Neural cell (in vitro differentiated cells): ENCODE measurements around the gene RFX2. TPM values are rescaled to one million over a fixed set of nuclear protein-coding genes. Genes with fewer than 3 reads are reported as not detected.

Experiments
- H2AFZ ChIP-seq: fragments of 200-600, 300-800 bp; sonication (generic), shearing (Covaris generic); 2 replicates; pipeline ENCODE4 v1.6.0; 2014; ENCODE audit warnings: low read depth, mild to moderate bottlenecking, antibody characterized with exemption, low read length, moderate library complexity
- H3F3A ChIP-seq: fragments of 200-600 bp; shearing (Covaris generic); 2 replicates; pipeline ENCODE4 v1.6.1; 2016; ENCODE audit warnings: mild to moderate bottlenecking, moderate library complexity, mixed read lengths, antibody characterized with exemption, low read length; ENCODE audit not compliant: insufficient read depth, poor library complexity, severe bottlenecking
- H3K27ac ChIP-seq: fragments of 200-600, 300-800 bp; sonication (generic), shearing (Covaris generic); 2 replicates; pipeline ENCODE4 v1.5.1; 2014; ENCODE audit warnings: mild to moderate bottlenecking, low read length, moderate library complexity
- H3K27me3 ChIP-seq: fragments of 300-800, 200-600 bp; sonication (generic), shearing (Covaris generic); 2 replicates; pipeline ENCODE4 v1.6.0; 2014; ENCODE audit warnings: mild to moderate bottlenecking, low read depth, low read length, moderate library complexity; ENCODE audit not compliant: insufficient read depth
- H3K36me3 ChIP-seq: fragments of 300-800, 200-600 bp; sonication (generic), shearing (Covaris generic); 2 replicates; pipeline ENCODE4 v1.5.1; 2014; ENCODE audit warnings: mild to moderate bottlenecking, antibody characterized with exemption, low read length, moderate library complexity; ENCODE audit not compliant: insufficient read depth
- H3K4me2 ChIP-seq: fragments of 300-800, 200-600 bp; sonication (generic), shearing (Covaris generic); 2 replicates; pipeline ENCODE4 v1.6.0; 2014; ENCODE audit warnings: mild to moderate bottlenecking, low read length
- H3K4me3 ChIP-seq: fragments of 300-800, 200-600 bp; sonication (generic), shearing (Covaris generic); 2 replicates; pipeline ENCODE4 v1.5.1; 2014; ENCODE audit warnings: mild to moderate bottlenecking, low read length, moderate library complexity
- H3K79me2 ChIP-seq: fragments of 200-600 bp; shearing (Covaris generic); replicated peaks from 2 replicates; pipeline ENCODE4 v1.6.0; 2014; ENCODE audit warnings: mild to moderate bottlenecking, low read length, moderate library complexity; ENCODE audit not compliant: insufficient read depth
- H3K9ac ChIP-seq: fragments of 300-800, 200-600 bp; sonication (generic), shearing (Covaris generic); 2 replicates; pipeline ENCODE4 v1.6.1; 2016; ENCODE audit warnings: mild to moderate bottlenecking, low read length, mixed read lengths
- H3K9me2 ChIP-seq: fragments of 200-600 bp; shearing (Covaris generic); 2 replicates; pipeline ENCODE4 v1.6.1; 2016; ENCODE audit warnings: mild to moderate bottlenecking, low read length, mixed read lengths; ENCODE audit not compliant: insufficient read depth
- H3K9me3 ChIP-seq: fragments of 200-600, 300-800 bp; sonication (generic), shearing (Covaris generic); 2 replicates; pipeline ENCODE4 v1.6.1; 2016; ENCODE audit warnings: mild to moderate bottlenecking, mixed run types, low read length, moderate library complexity, mixed read lengths
- H4K20me1 ChIP-seq: fragments of 200-600 bp; shearing (Covaris generic); 2 replicates; pipeline ENCODE4 v1.6.1; 2016; ENCODE audit warnings: mild to moderate bottlenecking, mixed run types; ENCODE audit not compliant: insufficient read depth
- EP300 ChIP-seq: fragments of 450-650 bp; conservative IDR thresholded peaks from 2 replicates; pipeline ENCODE4 v1.6.1; 2014; ENCODE audit warnings: antibody characterized with exemption, mild to moderate bottlenecking, moderate library complexity; ENCODE audit not compliant: poor library complexity, severe bottlenecking
- EZH2 ChIP-seq: fragments of 200-600, 300-800 bp; shearing (Covaris generic), sonication (generic); IDR thresholded peaks from 2 replicates; pipeline ENCODE4 v1.6.1; 2014; ENCODE audit warnings: antibody characterized with exemption, low read length, borderline replicate concordance, mild to moderate bottlenecking; ENCODE audit not compliant: insufficient read depth, poor library complexity, severe bottlenecking
- MXI1 ChIP-seq: fragments of 450-650 bp; conservative IDR thresholded peaks from 2 replicates; pipeline ENCODE4 v1.6.1; 2014; ENCODE audit warnings: antibody characterized with exemption, mild to moderate bottlenecking; ENCODE audit not compliant: poor library complexity, severe bottlenecking
- POLR2AphosphoS5 ChIP-seq: IDR thresholded peaks from 2 replicates; pipeline ENCODE4 v1.6.1; 2012
- RAD21 ChIP-seq: fragments of 450-650 bp; conservative IDR thresholded peaks from 2 replicates; pipeline ENCODE4 v1.6.1; 2014; ENCODE audit warnings: antibody characterized with exemption, mild to moderate bottlenecking, moderate library complexity
- SMC3 ChIP-seq: fragments of 450-650 bp; conservative IDR thresholded peaks from 2 replicates; pipeline ENCODE4 v1.6.1; 2014; ENCODE audit warnings: antibody characterized with exemption, mild to moderate bottlenecking, moderate library complexity; ENCODE audit not compliant: poor library complexity
- TAF1 ChIP-seq: IDR thresholded peaks from 2 replicates; pipeline ENCODE4 v1.6.1; 2012; ENCODE audit warnings: low read depth
- polyA plus RNA-seq: library from polyadenylated mRNA; depleted of rRNA; stranded (reverse); fragments of >200 nt; gene quantifications from 2 replicates; pipeline ENCODE4 v1.2.3, GENCODE V29; 2014
- TF ChIP-seq, protein P1 (sequence below): fragments of 450-650 bp; IDR thresholded peaks from 2 replicates; pipeline ENCODE4 v1.5.1; 2014; ENCODE audit warnings: antibody characterized with exemption, mild to moderate bottlenecking, moderate library complexity; ENCODE audit not compliant: poor library complexity, severe bottlenecking
- TF ChIP-seq, protein P2 (sequence below): IDR thresholded peaks from 2 replicates; pipeline ENCODE4 v1.6.1; 2012; ENCODE audit warnings: borderline replicate concordance

The RFX2 gene
- polyA plus RNA-seq, 1 donor from 2014 or later, result 0.69 TPM

DNA sequence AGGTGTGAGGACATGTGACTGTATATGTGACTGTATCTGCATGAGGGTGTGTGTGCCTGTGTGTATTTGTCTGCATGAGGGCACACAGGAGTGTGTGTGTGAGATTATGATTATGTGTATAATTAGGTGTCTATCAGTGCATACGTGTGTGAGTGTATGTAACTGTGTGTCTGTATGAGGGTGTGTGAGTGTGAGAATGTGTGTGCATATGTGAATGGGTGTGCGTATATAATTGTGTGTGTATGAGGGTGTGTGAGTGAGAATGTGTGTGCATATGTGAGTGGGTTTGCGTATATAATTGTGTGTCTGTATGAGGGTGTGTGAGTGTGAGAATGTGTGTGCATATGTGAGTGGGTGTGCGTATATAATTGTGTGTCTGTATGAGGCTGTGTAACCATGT, 22.2 kb upstream of the RFX2 start:
- Histone ChIP-seq H3K27ac (no peak overlapping the region), H3K4me2 (no peak overlapping the region), H3K9me2 (no peaks in the 10 kb centered on the region), H3K36me3 (no peaks in the 10 kb centered on the region), H3K4me3 (no peak overlapping the region), H3K9me3 (peaks cover 3% of the 10 kb centered on the region), H3K79me2 (no peaks in the 10 kb centered on the region), H3F3A (no peaks in the 10 kb centered on the region), H4K20me1 (no peaks in the 10 kb centered on the region), H3K27me3 (no peaks in the 10 kb centered on the region), H3K9ac (no peak overlapping the region), H2AFZ (no peak overlapping the region)
- TF ChIP-seq RAD21, result no peak
- TF ChIP-seq SMC3, result no peak
- TF ChIP-seq TAF1, result no peak
- TF ChIP-seq, protein P1, sequence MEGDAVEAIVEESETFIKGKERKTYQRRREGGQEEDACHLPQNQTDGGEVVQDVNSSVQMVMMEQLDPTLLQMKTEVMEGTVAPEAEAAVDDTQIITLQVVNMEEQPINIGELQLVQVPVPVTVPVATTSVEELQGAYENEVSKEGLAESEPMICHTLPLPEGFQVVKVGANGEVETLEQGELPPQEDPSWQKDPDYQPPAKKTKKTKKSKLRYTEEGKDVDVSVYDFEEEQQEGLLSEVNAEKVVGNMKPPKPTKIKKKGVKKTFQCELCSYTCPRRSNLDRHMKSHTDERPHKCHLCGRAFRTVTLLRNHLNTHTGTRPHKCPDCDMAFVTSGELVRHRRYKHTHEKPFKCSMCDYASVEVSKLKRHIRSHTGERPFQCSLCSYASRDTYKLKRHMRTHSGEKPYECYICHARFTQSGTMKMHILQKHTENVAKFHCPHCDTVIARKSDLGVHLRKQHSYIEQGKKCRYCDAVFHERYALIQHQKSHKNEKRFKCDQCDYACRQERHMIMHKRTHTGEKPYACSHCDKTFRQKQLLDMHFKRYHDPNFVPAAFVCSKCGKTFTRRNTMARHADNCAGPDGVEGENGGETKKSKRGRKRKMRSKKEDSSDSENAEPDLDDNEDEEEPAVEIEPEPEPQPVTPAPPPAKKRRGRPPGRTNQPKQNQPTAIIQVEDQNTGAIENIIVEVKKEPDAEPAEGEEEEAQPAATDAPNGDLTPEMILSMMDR, result no peak
- no peak for TF ChIP-seq EZH2
- no peak for TF ChIP-seq MXI1
- TF ChIP-seq, protein P2, sequence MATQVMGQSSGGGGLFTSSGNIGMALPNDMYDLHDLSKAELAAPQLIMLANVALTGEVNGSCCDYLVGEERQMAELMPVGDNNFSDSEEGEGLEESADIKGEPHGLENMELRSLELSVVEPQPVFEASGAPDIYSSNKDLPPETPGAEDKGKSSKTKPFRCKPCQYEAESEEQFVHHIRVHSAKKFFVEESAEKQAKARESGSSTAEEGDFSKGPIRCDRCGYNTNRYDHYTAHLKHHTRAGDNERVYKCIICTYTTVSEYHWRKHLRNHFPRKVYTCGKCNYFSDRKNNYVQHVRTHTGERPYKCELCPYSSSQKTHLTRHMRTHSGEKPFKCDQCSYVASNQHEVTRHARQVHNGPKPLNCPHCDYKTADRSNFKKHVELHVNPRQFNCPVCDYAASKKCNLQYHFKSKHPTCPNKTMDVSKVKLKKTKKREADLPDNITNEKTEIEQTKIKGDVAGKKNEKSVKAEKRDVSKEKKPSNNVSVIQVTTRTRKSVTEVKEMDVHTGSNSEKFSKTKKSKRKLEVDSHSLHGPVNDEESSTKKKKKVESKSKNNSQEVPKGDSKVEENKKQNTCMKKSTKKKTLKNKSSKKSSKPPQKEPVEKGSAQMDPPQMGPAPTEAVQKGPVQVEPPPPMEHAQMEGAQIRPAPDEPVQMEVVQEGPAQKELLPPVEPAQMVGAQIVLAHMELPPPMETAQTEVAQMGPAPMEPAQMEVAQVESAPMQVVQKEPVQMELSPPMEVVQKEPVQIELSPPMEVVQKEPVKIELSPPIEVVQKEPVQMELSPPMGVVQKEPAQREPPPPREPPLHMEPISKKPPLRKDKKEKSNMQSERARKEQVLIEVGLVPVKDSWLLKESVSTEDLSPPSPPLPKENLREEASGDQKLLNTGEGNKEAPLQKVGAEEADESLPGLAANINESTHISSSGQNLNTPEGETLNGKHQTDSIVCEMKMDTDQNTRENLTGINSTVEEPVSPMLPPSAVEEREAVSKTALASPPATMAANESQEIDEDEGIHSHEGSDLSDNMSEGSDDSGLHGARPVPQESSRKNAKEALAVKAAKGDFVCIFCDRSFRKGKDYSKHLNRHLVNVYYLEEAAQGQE, result no peak
- no peak for TF ChIP-seq EP300
- no peak for TF ChIP-seq POLR2AphosphoS5

DNA sequence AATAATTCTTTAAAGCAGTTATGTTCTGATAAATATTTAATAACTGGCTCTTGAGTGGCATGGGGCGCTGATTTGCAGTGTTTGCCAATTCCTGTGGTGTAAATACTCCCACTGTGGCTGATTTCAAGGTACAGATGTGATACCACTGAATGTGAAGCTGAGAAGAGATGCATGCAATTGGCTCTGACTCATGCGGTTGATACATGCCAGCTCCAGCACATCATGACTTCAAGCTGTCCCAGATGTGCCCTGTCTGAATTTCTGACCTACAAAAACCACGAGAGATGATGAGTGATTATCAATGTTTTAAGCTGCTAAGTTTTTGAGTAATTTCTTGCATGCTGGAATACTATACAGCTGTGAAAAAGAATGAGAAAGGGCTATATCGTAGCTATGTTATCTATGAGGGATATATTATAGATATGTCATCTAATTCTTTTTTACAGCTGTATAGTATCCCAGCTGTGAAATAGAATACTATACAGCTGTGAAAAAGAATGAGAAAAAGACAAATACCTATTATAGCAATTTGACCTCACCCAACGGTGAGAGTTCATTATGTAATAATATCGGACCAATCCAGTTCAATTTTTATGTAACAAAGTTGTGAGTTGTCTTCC, 17.5 kb upstream of the RFX2 start:
- Histone ChIP-seq H3K27ac (no peak overlapping the region), H3K9me3 (peaks cover 3% of the 10 kb centered on the region), H3F3A (no peaks in the 10 kb centered on the region), H3K27me3 (no peaks in the 10 kb centered on the region), H2AFZ (no peak overlapping the region), H4K20me1 (no peaks in the 10 kb centered on the region), H3K36me3 (no peaks in the 10 kb centered on the region), H3K4me3 (no peak overlapping the region), H3K79me2 (no peaks in the 10 kb centered on the region), H3K4me2 (no peak overlapping the region), H3K9ac (no peak overlapping the region), H3K9me2 (no peaks in the 10 kb centered on the region)
- TF ChIP-seq EZH2 (no peak), TAF1 (no peak), SMC3 (no peak), EP300 (no peak)
- TF ChIP-seq, protein P1, result no peak
